ENCODE data around the gene ATP2B1.

ATP2B1 gene

DNA sequence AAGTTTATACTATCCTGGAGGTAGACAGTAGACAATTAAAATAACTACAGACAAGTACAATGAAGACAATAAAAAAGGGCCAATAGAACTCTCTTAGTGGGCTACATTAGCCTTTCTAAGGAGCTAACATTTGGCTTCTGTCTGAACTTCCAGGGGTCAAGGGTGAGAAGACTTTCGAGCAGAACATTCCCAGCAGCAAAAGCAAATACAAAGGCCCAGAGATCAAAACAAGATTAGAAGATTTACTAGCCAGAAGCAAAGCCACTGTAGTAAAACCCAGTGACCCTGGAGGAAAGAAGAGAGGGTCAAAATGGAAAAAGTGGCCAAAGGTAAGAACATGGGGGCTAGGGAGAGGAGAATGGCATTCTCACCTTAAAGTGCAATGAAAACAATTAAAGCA lies 63.2 kb downstream of the ATP2B1 start:
- no peak for TF ChIP-seq ZFX (IDR thresholded peaks at IDR 0.05; ENCODE audit: borderline replicate concordance)
- TF ChIP-seq, protein P1, sequence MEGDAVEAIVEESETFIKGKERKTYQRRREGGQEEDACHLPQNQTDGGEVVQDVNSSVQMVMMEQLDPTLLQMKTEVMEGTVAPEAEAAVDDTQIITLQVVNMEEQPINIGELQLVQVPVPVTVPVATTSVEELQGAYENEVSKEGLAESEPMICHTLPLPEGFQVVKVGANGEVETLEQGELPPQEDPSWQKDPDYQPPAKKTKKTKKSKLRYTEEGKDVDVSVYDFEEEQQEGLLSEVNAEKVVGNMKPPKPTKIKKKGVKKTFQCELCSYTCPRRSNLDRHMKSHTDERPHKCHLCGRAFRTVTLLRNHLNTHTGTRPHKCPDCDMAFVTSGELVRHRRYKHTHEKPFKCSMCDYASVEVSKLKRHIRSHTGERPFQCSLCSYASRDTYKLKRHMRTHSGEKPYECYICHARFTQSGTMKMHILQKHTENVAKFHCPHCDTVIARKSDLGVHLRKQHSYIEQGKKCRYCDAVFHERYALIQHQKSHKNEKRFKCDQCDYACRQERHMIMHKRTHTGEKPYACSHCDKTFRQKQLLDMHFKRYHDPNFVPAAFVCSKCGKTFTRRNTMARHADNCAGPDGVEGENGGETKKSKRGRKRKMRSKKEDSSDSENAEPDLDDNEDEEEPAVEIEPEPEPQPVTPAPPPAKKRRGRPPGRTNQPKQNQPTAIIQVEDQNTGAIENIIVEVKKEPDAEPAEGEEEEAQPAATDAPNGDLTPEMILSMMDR (IDR thresholded peaks at IDR 0.05): no peak

DNA sequence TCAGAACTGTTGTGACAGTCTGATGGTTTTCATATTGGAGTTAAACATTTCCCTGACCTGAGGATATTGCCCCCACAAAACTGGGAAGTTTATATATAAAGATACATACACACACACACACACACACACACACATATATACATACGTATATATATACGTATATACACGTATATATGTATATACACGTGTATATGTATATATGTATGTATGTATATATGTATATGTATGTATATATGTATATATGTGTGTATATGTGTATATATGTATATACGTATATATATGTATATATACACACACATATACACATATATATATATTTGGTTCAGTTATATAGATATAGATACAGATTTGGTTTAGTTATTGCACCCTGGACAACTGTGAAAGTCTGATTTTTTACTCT lies 65.7 kb downstream of the ATP2B1 start:
- no peak for TF ChIP-seq ZFX (IDR thresholded peaks at IDR 0.05; ENCODE audit: borderline replicate concordance)
- TF ChIP-seq, protein P1 (IDR thresholded peaks at IDR 0.05): no peak
- H3K27ac ChIP-seq: no peak overlapping the region

More for the DNA sequence above, 63.2 kb downstream of the ATP2B1 start:
- peak overlapping the region; percentile 36 for H3K27ac ChIP-seq

GRCh38 chr12:89636776-89637160 lies 71.9 kb downstream of the ATP2B1 start:
- H3K27ac ChIP-seq: no peak overlapping the region
- no peak for TF ChIP-seq ZFX (IDR thresholded peaks at IDR 0.05; ENCODE audit: borderline replicate concordance)
- TF ChIP-seq, protein P1 (IDR thresholded peaks at IDR 0.05): no peak

GRCh38 chr12:89636052-89636775 lies 72.4 kb downstream of the ATP2B1 start:
- TF ChIP-seq ZFX (IDR thresholded peaks at IDR 0.05; ENCODE audit: borderline replicate concordance): no peak
- TF ChIP-seq, protein P1 (IDR thresholded peaks at IDR 0.05): no peak
- no peak overlapping the region for H3K27ac ChIP-seq

GRCh38 chr12:89634508-89634907 lies 74.1 kb downstream of the ATP2B1 start:
- no peak overlapping the region for H3K27ac ChIP-seq
- TF ChIP-seq ZFX (IDR thresholded peaks at IDR 0.05; ENCODE audit: borderline replicate concordance): no peak
- TF ChIP-seq, protein P1 (IDR thresholded peaks at IDR 0.05): no peak

DNA sequence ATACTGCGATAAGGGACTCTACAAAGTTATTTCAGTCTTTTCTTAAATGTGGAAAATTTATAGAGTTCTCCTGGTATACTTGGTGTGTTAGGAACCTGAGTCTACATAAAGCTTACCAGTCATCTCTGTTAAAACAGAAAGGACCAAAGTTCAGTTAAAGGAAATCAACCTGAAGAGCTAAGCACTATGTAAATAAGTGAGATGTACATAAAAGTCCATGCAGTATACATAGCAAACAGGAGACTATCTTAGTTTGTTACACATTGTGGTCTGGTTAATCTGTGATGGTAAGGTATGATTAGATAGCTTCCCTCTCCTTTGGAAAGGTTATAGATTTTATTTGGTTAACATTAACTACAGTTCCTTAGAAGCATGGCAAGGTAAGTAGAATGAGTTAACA lies 75.9 kb downstream of the ATP2B1 start:
- TF ChIP-seq, protein P1 (IDR thresholded peaks at IDR 0.05): no peak
- no peak for TF ChIP-seq ZFX (IDR thresholded peaks at IDR 0.05; ENCODE audit: borderline replicate concordance)
- peak overlapping the region; percentile 87 for H3K27ac ChIP-seq

- no peak overlapping the region for H3K27ac ChIP-seq
- TF ChIP-seq, protein P1 (IDR thresholded peaks at IDR 0.05): no peak
- no peak for TF ChIP-seq ZFX (IDR thresholded peaks at IDR 0.05; ENCODE audit: borderline replicate concordance)
Observed at GRCh38 chr12:89622115-89622514, 86.5 kb downstream of the ATP2B1 start.
